Neuronal stem cell (in vitro differentiated cells): ENCODE measurements around the gene KIF6.

ENCODE experiments used
- DNase-seq: peaks from one replicate; pipeline ENCODE4 v3.0.0-alpha.2; 2013; ENCODE audit warnings: low spot score
- H2AFZ ChIP-seq: one replicate; pipeline ENCODE4 v1.6.1; 2013; ENCODE audit warnings: mild to moderate bottlenecking, low read length, inconsistent platforms
- H2AK5ac ChIP-seq: 2 replicates; pipeline ENCODE4 v1.6.1; 2013; ENCODE audit warnings: low read depth, mild to moderate bottlenecking, inconsistent platforms, low read length, moderate library complexity, mixed read lengths
- H2BK120ac ChIP-seq: 2 replicates; pipeline ENCODE4 v1.6.1; 2013; ENCODE audit warnings: low read depth, mild to moderate bottlenecking, inconsistent platforms, low read length, moderate library complexity, mixed read lengths
- H2BK12ac ChIP-seq: one replicate; pipeline ENCODE4 v1.6.1; 2013; ENCODE audit warnings: low read length, inconsistent platforms
- H2BK15ac ChIP-seq: 2 replicates; pipeline ENCODE4 v1.6.1; 2013; ENCODE audit warnings: mild to moderate bottlenecking, low read length, inconsistent platforms, mixed read lengths
- H2BK5ac ChIP-seq: one replicate; pipeline ENCODE4 v1.6.1; 2013; ENCODE audit warnings: inconsistent platforms, mild to moderate bottlenecking, low read length, moderate library complexity
- H3K14ac ChIP-seq: one replicate; pipeline ENCODE4 v1.6.1; 2013; ENCODE audit warnings: low read length, inconsistent platforms
- H3K18ac ChIP-seq: 2 replicates; pipeline ENCODE4 v1.6.1; 2013; ENCODE audit warnings: low read length, inconsistent platforms
- H3K23ac ChIP-seq: 2 replicates; pipeline ENCODE4 v1.6.1; 2013; ENCODE audit warnings: low read depth, mild to moderate bottlenecking, mixed read lengths, low read length, inconsistent platforms; ENCODE audit not compliant: poor library complexity
- H3K27ac ChIP-seq: replicated peaks from 3 replicates; pipeline ENCODE4 v1.5.1; 2013; ENCODE audit warnings: low read length, inconsistent platforms
- H3K27me3 ChIP-seq, 3 experiments: 2 replicates each; pipeline ENCODE4 v1.6.1; 2013; ENCODE audit warnings: low read length in 3 of 3, mild to moderate bottlenecking in 2 of 3, inconsistent platforms in 1 of 3, low read depth in 1 of 3, mixed read lengths in 1 of 3, moderate library complexity in 1 of 3; ENCODE audit not compliant: control insufficient read depth in 3 of 3, insufficient read depth in 3 of 3
- H3K36me3 ChIP-seq, 2 donors: replicated peaks in 1 of 2; 2 replicates each; pipeline ENCODE4 v1.6.1; 2013; ENCODE audit warnings: low read length in 2 of 2; ENCODE audit not compliant: control insufficient read depth in 2 of 2, insufficient read depth in 2 of 2
- H3K4ac ChIP-seq: 2 replicates; pipeline ENCODE4 v1.6.1; 2013; ENCODE audit warnings: inconsistent platforms, mild to moderate bottlenecking, low read length, moderate library complexity
- H3K4me1 ChIP-seq, 2 donors: 1 replicate in 1 of 2; 2 replicates in 1 of 2; pipeline ENCODE4 v1.6.1; 2013; ENCODE audit warnings: low read length in 2 of 2, low read depth in 1 of 2; ENCODE audit not compliant: control insufficient read depth in 2 of 2, insufficient read depth in 1 of 2
- H3K4me2 ChIP-seq: one replicate; pipeline ENCODE4 v1.6.1; 2013; ENCODE audit warnings: mild to moderate bottlenecking, low read length, inconsistent platforms; ENCODE audit not compliant: insufficient read depth, poor library complexity, severe bottlenecking
- H3K4me3 ChIP-seq, 2 donors: 2 replicates each; pipeline ENCODE4 v1.5.1; 2013; ENCODE audit warnings: low read length in 2 of 2, mild to moderate bottlenecking in 2 of 2, inconsistent platforms in 1 of 2, moderate library complexity in 1 of 2
- H3K79me1 ChIP-seq: one replicate; pipeline ENCODE4 v1.6.1; 2013; ENCODE audit warnings: low read depth, mild to moderate bottlenecking, inconsistent platforms, low read length, moderate library complexity
- H3K9ac ChIP-seq: one replicate; pipeline ENCODE4 v1.6.1; 2013; ENCODE audit warnings: mild to moderate bottlenecking, low read depth, low read length, inconsistent platforms; ENCODE audit not compliant: poor library complexity
- H3K9me3 ChIP-seq, 2 donors: replicated peaks in 1 of 2; 2 replicates each; pipeline versions ENCODE3 to v1.6.1; 2013; ENCODE audit warnings: low read length in 2 of 2, mild to moderate bottlenecking in 2 of 2, inconsistent platforms in 1 of 2, low read depth in 1 of 2, mixed read lengths in 1 of 2, moderate library complexity in 1 of 2; ENCODE audit not compliant: control insufficient read depth in 2 of 2, insufficient read depth in 1 of 2
- H4K8ac ChIP-seq: one replicate; pipeline ENCODE4 v1.6.1; 2013; ENCODE audit warnings: low read depth, mild to moderate bottlenecking, inconsistent platforms, low read length, moderate library complexity
- H4K91ac ChIP-seq: one replicate; pipeline ENCODE4 v1.6.1; 2013; ENCODE audit warnings: low read length, low read depth, mild to moderate bottlenecking, inconsistent platforms; ENCODE audit not compliant: poor library complexity
- WGBS, 2 donors: extraction: QIAGEN DNeasy Blood & Tissue Kit; methylation state at CpG; one replicate each; pipeline ENCODE4 v1.1.7; 2013; ENCODE audit warnings: missing lambda C conversion rate in 2 of 2, mixed read lengths in 1 of 2; ENCODE audit not compliant: insufficient read length in 2 of 2, insufficient replicate concordance in 1 of 2; ENCODE audit errors: extremely low coverage in 2 of 2; 5-methylcytosine and 5-hydroxymethylcytosine counted together

Gene KIF6

DNA sequence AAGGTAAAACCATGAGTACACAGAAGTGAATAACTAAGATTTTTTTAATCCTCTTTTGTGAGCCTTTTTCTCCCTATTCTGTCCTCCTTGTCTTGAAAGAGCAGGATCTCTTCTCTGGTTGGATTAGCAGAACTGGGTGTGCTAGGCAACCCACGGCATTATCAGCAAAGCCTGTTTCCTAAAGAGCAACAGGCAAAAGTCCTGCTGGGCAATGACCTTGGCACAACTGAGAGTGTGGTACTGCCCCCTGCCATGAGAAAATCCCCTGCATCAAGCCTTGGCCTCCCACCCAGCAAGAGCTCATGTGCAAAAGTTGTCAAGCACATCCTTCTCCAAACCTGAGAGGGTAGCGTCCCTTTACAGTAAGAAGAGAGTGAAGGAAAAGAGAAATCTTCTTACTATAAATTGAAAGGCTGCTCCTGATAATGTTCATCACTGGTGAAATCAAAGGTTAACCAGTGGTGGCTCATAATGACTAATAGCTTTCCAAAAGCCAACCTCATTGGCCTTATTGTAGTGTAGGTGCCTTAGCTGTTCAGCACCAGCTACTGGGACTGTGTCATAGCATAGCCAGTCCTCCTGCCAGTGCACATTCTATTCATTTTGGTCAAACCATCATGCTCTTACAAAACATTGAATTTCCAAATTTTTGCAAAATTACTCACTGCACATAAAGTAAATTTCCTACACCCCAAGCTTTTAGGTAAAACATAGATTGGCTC lies 17.1 kb downstream of the KIF6 start:
- no peak overlapping the region for H2BK12ac ChIP-seq
- no peak overlapping the region for H3K9ac ChIP-seq
- no peak overlapping the region for H3K4me3 ChIP-seq
- DNase-seq = no peak
- H3K4me2 ChIP-seq = no peak overlapping the region
- no peak overlapping the region for H2AK5ac ChIP-seq
- no peaks in the 10 kb centered on the region for H3K36me3 ChIP-seq
- peaks cover 0 to 8% (median 0%) of the 10 kb centered on the region in 3 experiments for H3K27me3 ChIP-seq
- no CpG with 5 or more reads among the region's 2 CpGs for WGBS, 2 donors
- H2BK15ac ChIP-seq = no peak overlapping the region
- no peak overlapping the region for H3K18ac ChIP-seq
- peaks cover 0 to 1% of the 10 kb centered on the region in 2 donors for H3K4me1 ChIP-seq
- no peak overlapping the region for H4K8ac ChIP-seq
- H2AFZ ChIP-seq = no peak overlapping the region
- no peaks in the 10 kb centered on the region for H3K79me1 ChIP-seq
- no peak overlapping the region for H2BK5ac ChIP-seq
- H3K27ac ChIP-seq = no peak overlapping the region
- H3K9me3 ChIP-seq = no peaks in the 10 kb centered on the region
- H3K4ac ChIP-seq = no peak overlapping the region
- H3K23ac ChIP-seq = no peak overlapping the region
- no peak overlapping the region for H4K91ac ChIP-seq
- no peak overlapping the region for H2BK120ac ChIP-seq
- H3K14ac ChIP-seq = no peak overlapping the region

DNA sequence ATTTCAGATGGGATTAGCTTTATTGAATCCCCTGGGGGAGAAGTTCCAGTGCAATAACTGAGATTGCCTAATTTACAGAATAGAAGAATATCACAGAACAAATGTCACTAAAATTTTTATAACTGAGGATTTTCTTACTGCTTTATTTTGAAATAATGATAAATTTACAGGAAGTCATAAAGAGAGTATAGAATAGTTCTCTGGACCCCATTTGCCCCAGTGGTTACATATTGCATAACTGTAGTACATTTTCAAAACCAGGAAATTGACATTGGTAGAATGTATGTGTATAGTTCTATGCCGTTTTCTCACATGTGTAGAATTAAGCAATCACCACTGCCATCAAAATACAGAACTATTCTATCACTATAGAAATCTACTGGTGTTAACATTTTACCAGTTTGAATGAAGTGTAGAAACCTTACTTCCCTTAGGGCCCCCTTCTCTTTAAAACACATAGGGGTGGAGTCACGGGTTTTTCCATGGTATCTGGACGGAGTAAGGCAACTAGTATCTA lies 18.3 kb downstream of the KIF6 start:
- Histone ChIP-seq H3K27me3 (peaks cover 0 to 8% (median 0%) of the 10 kb centered on the region in 3 experiments), H4K8ac (no peak overlapping the region), H2BK12ac (no peak overlapping the region), H2BK120ac (no peak overlapping the region), H3K4me1 (peaks cover 0 to 1% of the 10 kb centered on the region in 2 donors), H2BK15ac (no peak overlapping the region), H3K9ac (no peak overlapping the region), H3K36me3 (no peaks in the 10 kb centered on the region), H3K4me3 (no peak overlapping the region), H4K91ac (no peak overlapping the region), H3K23ac (no peak overlapping the region), H3K14ac (no peak overlapping the region), H3K4me2 (no peak overlapping the region), H2BK5ac (no peak overlapping the region), H3K79me1 (no peaks in the 10 kb centered on the region), H2AK5ac (no peak overlapping the region), H3K18ac (no peak overlapping the region), H3K9me3 (no peaks in the 10 kb centered on the region), H3K4ac (no peak overlapping the region), H3K27ac (no peak overlapping the region), H2AFZ (no peak overlapping the region)
- no peak for DNase-seq
- WGBS, 2 donors = no CpG with 5 or more reads among the region's 3 CpGs

DNA sequence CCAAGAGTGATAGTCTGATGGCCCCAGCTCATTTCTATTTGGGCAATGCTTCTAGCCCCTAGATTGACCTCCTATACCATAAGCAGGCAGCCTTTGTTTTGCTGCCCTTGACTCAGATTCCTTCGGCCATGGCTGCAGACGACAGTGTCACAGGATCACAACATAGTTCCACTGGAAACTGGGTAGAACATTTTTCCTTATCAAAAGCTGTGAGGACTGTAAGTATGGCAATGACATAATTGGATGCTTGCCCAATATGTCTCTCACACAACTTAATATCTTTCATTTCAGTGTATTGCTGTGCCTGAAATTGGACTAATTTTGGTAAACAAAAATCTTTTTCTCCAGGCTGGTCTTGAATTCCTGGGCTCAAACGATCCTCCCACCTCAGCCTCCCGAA lies 22.9 kb downstream of the KIF6 start:
- H3K4me2 ChIP-seq = no peak overlapping the region
- H3K4ac ChIP-seq = no peak overlapping the region
- H2AFZ ChIP-seq = no peak overlapping the region
- H3K9ac ChIP-seq = no peak overlapping the region
- no peak overlapping the region for H3K18ac ChIP-seq
- no peak overlapping the region for H2BK15ac ChIP-seq
- no peak for DNase-seq
- H3K27ac ChIP-seq = no peak overlapping the region
- H4K8ac ChIP-seq = no peak overlapping the region
- no peak overlapping the region for H4K91ac ChIP-seq
- H2BK12ac ChIP-seq = no peak overlapping the region
- no peak overlapping the region for H2BK5ac ChIP-seq
- no peak overlapping the region for H2BK120ac ChIP-seq
- no peak overlapping the region for H2AK5ac ChIP-seq
- H3K79me1 ChIP-seq = no peaks in the 10 kb centered on the region
- H3K36me3 ChIP-seq = no peaks in the 10 kb centered on the region
- no peak overlapping the region for H3K4me3 ChIP-seq
- H3K23ac ChIP-seq = no peak overlapping the region
- H3K14ac ChIP-seq = no peak overlapping the region
- H3K4me1 ChIP-seq = no peaks in the 10 kb centered on the region
- WGBS, 2 donors = no CpG with 5 or more reads among the region's 4 CpGs
- no peaks in the 10 kb centered on the region for H3K9me3 ChIP-seq
- peaks cover 0 to 8% (median 0%) of the 10 kb centered on the region in 3 experiments for H3K27me3 ChIP-seq

DNA sequence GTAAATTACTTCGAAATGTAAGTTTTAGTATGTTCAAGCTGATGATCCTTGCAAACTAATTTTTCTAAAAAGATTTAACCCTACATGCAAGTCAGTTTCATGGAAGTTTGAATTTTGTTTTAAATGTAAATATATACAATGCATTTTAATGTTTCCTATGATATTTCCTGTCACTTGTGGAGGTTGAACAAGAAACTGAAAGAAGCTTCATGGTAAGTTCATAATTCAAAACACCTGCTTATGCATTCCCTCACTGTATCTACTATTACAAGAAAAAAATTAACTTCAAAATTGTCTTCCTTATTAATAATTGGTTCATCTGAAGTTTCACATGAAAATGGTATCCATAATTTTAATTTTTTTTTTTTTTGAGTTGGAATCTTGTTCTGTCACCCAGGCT lies 24.8 kb downstream of the KIF6 start:
- Histone ChIP-seq H3K4ac (no peak overlapping the region), H3K23ac (no peak overlapping the region), H3K36me3 (no peaks in the 10 kb centered on the region), H2AK5ac (no peak overlapping the region), H3K27me3 (peaks cover 0 to 7% (median 0%) of the 10 kb centered on the region in 3 experiments), H3K4me3 (no peak overlapping the region), H3K14ac (no peak overlapping the region), H3K9ac (no peak overlapping the region), H2AFZ (no peak overlapping the region), H3K9me3 (no peaks in the 10 kb centered on the region), H3K4me2 (no peak overlapping the region), H2BK12ac (no peak overlapping the region), H2BK120ac (no peak overlapping the region), H4K91ac (no peak overlapping the region), H2BK15ac (no peak overlapping the region), H3K27ac (no peak overlapping the region), H3K79me1 (no peaks in the 10 kb centered on the region), H2BK5ac (no peak overlapping the region), H3K18ac (no peak overlapping the region), H4K8ac (no peak overlapping the region), H3K4me1 (no peaks in the 10 kb centered on the region)
- no CpG with 5 or more reads among the region's 1 CpG for WGBS, 2 donors
- no peak for DNase-seq
